NK-92 (cell line): ENCODE measurements around the gene TPPP.
"Not testable (repeated sequence)": the region's sequence is repeated elsewhere in the genome, so short reads cannot be mapped to it uniquely, and the experiment has no call there.

Source experiments
- DNase-seq: peaks from one replicate; lab custom pipeline; 2025; ENCODE audit not compliant: unreplicated experiment; lab: John Stamatoyannopoulos, UW

Gene TPPP

DNA sequence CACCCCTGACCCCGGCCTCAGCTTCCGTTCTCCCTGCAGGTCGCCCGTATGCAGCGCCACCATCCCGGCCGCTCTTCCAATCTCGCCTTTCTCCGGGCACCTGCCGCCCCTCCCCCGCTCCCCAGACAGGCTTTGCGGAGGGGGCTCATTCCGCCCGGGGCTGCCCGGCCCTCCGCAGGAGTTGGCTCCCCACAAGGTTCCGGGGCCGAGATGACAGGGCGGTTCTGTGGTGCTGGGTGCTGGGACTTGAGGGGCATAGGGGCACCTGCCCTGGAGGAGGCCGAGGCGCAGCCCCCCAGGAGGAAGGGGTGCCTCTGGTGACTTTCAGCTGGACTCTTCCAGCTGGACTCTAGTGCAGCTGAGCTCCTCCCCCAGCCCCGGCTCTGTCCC, 885 bp upstream of the TPPP start:
- DNase-seq = not testable (repeated sequence)

DNA sequence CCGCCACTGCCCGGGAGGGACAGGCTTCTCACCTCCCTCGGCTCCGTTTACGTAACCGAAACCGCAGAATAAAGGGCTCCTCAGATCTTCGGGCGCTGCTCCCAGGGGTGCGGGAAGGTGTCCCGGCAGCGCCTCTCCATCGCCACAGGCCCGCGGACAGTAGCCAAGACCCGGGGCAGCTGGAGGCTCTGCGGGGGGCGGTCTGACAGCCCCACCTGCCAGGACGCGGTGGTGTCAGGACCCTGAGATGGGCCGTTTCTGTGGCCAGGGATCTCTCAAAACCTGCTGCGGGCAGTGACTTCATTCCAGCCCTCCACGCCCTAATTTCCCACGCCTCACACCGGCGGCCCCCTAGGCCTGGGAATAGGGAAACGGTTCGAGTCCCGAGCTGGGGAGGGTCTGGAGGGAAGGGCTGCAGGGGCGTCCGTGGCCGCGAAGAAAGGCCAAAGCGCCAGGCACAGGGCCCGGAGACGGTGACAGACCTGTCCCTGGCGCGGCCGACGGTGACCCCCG, 567 bp downstream of the TPPP start:
- DNase-seq = not testable (repeated sequence)

DNA sequence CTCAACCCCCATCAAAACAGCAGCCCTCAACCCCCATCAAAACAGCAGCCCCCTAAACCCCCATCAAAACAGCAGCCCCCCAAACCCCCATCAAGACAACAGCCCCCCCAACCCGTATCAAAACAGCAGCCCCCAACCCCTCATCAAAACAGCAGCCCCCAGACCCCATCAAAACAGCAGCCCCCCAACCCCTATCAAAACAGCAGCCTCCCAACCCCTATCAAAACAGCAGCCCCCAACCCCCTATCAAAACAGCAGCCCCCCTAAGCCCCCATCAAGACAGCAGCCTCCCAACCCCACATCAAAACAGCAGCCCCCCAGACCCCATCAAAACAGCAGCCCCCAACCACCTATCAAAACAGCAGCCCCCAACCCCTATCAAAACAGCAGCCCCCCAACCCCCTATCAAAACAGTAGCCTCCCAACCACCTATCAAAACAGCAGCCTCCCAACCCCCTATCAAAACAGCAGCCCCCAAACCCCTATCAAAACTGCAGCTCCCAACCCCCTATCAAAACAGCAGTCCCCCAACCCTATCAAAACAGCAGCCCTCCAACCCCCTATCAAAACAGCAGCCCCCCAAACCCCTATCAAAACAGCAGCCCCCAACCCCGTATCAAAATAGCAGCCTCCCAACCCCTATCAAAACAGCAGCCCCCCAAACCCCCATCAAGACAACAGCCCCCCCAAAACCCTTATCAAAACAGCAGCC, 1.2 kb downstream of the TPPP start:
- DNase-seq = no peak

DNA sequence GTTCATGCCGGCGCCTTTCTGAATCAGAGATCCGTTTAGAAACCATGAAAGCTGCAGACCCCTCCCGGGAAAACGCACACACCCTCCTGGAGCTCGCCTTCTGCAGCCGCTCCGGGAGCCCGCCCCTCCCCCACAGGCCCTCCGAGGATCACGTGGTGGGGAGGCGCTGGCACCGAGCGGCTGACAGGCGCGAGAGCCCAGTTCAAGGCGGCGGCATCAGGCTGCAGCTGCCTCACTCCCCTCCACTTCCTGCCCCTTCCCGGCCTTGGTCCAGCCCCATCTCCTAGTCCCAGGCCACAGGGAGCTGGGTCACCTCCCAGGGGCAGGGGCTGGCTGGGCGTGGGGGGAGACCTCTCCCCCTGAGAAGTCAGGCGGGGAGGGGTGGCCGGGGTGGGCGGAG, 2.1 kb downstream of the TPPP start:
- DNase-seq = not testable (repeated sequence)

DNA sequence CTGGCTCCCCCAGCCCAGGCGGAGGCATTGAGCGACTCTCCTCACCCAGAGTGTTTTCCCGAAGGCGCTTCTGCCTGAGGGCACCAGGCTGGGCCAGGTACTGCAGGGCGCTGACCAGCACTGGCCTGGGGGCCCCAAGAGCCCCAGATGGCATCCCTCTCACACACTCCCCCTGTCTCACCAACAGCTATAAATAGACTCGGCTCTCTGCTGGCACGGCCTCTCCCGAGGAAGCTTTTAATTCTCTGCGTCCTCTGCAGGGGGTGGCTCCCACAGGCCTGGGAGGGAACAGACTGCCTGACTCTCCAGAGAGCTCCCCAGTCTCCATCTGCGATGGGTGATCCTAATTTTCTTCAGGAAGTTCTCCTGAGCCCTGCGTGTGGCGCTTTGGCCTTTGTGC, 2.9 kb downstream of the TPPP start:
- not testable (repeated sequence) for DNase-seq

DNA sequence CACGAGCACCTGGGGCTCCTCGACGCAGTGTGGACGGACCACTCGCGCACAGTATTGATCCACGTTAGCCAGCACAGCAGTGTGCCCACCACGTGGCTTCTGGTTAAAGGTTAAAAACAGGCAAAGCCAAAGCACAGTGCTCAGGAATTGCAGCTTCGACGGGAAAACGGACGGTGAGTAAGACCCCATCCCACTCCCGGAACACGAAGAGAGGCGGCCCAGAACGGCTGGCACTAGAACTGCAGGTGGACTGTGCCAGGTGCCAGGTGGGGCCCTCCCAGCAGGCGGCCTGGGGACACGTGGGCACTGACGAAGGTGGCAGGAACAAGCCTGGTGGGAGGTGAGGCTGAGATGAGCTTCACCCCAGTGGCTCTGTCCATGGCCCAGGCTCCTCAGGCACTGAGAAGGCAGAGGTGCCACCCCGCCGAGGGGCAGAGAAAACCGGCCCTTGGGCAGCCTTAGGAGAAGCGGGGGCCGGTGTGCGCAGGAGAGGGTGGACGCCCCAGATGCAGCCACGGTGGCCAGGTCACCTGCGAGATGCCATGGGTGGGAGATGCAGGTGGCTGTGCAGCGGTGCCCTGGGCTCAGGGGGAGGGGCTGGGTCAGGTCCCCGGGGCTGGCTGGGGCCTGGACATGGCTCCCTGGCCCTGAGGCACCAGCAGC, 4.7 kb downstream of the TPPP start:
- DNase-seq = not testable (repeated sequence)

DNA sequence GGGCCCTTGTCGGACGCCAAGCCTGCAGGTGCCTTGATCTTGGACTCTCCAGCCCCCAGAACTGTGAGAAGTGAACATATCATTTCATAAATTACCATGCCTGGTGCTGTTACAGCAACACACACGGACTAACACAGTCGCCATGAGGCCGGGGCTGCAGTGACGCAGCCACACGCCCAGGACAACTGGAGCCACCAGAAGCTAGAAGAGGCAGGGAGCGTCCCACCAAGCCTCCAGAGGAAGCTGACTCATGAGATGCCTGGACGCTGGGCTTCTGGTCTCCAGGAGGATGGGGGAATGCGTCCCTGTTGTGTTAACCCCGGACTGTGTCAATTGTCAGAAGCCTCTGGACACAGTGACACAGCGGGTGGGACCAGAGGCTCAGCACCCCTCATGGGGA, 6.2 kb downstream of the TPPP start:
- DNase-seq = not testable (repeated sequence)

DNA sequence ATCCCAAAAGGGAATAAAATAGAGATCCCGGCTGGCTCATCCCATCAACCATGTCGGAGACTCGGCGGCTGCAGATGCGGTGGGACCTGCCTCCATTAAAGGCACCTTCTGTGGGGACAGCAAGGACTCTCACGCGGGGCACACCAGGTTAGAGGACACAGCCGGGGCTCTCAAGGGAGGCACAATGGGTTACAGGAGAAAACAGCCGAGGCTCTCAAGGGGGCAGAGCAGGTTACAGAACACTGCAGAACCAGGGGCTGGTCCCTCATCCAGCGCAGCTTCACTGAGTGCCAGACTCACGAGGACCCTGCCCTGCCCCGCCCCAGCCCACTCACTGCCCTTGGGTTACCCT, 7.0 kb downstream of the TPPP start:
- not testable (repeated sequence) for DNase-seq

DNA sequence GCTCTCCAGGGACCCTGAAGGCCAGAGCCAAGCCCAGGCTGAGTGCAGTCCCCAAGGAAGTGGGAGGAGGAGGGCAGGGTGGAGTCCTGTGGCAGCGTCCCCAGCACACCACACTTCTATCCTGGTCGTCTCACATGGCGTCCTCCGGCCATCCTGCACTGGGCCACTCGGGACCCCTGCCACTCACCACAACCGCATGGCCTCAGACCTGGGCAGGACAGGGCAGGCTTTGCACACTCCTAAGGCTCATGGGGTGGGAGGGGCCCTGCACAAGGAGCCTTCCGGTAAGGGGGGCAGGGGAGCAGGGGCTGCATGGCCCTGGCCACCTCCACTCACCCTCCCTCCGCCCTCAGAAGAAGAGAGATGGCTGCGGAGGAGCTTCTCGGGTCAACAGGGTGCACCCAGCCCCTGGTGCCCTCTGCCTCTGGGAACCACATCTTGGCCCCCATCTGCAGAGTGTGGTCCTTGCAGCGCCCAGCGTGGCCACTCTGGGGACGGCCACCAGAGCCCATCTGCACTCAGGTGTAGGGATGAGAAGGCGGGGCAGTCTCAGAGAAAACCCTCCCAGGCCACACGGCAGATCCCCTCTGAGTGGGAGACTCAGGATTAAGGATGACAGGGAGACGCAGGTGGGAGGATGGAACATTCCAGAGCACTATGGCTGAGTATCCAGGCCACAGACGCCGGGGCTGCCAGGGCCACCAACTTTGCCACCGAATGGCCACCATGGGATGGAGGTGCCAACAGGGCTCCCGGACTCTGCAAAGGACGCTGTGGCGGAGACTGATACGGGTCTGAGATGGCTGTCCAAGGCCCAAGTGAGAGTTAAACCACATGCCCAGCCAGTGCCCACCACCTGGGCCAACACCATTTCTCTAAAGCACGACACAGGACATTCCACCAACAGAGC, 7.6 kb downstream of the TPPP start:
- DNase-seq = no peak

DNA sequence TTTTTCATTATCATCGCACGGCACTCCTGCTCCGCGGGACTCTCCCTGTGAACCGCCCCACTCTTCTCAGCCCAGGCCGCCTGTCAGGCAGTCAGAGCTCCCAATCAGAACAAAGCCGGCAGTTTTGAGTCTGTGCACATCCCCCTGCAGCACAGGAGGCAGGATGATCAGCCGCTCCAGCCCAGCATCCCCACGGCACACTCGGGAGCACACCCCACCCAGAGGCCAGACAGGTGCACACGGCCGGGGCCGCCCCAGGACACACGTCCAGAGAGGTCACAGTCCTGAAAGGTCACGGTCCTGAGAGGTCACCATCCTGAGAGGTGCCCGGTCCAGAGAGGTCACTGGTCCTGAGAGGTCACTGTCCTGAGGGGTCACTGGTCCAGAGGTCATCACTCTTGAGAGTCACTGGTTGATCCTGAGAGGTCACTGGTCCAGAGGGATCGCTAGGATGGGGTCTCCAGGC, 8.4 kb downstream of the TPPP start:
- no peak for DNase-seq

DNA sequence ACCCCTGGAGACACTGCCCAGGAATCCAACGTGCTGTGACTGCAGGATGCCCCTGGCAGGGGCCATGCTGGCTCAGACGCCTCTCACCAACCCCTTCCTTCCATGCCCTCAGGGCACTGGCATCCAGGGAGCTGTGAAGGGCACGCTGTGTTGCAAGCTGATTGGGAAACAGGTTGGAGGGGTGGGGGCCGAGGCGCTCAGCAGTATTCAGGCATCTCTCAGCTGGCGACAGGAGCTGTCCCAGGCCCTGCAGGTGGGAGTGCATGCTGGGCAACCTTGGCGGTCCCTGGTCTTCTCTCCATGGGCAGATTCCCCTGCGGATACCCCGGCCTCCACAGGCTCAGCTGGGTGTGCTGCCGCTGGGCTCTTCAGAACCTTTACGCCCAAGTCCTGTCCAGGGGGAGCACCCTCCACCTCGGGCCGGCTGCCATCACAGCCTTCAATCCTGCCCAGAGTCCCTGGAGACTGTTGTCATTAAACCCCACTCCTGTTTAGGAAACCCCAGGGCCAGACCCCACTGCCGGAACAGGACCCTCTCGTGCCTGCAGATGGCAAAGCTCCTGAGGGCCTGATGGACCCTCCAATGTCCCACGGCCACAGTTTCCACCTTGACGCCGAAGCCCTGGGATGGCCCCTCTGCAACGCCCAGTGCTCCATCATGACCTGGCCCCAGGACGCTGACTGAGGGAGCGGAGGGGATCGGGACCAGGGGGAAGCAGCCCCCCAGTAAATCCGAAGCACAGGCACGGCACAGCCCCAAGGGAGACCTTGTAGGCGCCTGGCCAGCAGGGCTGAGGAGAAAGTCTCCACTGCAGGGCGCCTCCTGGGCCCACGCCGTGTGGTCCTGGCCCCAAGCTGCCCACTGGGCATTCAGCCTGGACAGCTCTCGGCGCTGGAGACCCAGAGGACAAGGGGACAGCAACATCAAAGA, 9.3 kb downstream of the TPPP start:
- DNase-seq = no peak

DNA sequence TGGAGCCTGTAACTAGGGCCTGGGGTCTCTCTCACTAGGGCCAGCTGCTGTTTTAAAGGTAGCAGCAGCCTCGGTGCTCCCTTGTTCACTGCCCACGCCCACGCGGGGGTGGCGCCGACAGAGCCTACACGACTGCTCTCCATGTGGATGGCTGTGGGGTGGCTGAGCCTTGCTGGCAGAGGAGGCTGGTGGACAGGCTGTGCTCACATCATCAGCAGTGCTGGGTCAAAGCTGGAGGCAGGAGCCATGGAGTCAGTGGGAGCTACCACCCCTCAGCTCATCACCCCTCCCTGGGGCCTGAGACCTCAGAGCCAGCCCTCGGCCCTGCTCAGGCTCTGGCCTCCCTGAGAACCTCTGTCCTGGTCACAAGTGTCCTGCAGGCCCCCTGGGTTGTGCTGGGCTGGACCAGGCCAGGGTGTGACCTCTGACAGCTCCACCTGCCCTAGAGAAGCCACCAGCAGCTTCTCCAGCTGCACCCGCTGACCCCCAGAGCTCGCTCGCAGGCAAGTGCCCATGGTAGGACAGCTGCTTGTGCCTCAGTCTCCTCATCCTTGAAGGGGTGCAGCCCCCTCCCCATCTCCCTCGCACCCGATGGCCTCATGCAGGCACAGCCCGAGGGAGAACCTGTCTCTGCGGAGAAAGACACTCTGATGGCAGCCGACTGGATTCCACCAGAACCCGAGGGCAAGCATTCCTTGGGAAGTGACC, 10.3 kb downstream of the TPPP start:
- not testable (repeated sequence) for DNase-seq

DNA sequence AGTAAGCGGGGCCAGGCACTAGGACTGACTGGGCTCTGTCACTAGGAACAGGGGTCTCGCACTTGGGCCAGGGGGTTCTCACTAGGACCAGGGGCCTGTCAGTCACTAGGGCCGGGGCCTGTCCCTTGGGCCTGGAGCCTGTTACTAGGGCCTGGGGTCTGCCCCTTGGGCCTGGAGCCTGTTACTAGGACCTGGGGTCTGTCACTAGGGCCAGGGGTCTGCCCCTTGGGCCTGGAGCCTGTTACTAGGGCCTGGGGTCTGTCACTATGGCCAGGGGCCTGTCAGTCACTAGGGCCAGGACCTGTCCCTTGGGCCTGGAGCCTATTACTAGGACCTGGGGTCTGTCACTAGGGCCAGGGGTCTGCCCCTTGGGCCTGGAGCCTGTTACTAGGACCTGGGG, 10.9 kb downstream of the TPPP start:
- DNase-seq = not testable (repeated sequence)

DNA sequence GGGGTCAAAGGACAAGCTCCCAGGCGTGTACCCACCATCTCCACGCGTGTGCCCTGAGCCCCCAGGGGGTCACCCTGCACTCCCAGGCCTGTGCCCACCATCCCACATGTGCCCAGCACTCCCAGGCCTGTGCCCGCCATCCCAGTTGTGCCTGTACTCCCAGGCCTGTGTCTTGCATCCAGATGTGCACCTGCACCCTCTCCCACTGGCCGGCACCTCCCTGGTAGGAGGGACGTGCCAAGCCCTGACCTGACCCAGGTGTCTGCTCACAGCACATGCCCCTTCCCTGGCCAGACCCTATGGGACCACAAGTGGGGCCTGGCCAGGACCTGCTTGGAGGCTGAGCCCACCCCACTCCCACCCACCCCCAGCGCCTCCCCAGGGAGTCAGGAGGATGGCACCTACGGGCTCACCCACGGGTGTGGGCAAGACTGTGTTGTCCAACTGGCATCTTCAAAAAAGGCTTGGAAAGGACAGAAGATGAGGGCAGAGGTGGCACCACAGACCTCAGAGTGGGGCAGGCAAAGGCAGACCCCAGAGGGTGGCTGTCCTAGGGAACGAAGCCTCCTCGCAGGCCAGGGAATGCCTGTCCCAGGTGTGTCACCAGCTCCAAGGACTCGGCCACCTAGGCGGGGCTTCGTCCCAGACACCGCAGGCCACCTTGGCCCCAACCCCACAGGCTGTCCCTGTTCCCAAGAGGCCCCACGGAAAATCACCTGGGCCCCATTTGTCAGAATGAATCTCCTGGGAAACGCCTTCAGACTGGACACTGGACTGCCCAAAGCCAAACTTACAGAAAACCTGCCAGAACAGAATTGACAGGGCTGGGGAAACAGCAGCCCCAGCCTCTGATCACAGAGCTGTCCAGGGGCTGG, 11.6 kb downstream of the TPPP start:
- DNase-seq = not testable (repeated sequence)

DNA sequence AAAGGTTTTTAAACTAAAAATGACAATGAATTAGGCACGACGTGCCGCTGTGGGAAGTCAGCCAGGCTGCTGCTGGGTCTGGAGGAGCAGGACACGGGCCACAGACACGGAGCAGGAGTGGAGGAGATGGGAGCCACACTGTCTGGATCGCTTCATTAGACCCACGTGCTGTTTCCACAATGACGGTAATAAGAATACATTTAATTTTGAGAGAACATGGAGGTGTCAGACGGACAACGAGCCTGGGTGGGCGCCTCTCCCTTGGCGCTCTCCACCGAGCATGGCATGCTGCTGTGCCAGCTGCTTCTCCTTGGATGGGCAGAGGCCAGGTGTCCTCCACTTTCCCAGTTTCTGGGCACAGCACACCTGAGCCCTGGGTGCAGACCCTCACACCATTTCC, 12.3 kb downstream of the TPPP start:
- not testable (repeated sequence) for DNase-seq

DNA sequence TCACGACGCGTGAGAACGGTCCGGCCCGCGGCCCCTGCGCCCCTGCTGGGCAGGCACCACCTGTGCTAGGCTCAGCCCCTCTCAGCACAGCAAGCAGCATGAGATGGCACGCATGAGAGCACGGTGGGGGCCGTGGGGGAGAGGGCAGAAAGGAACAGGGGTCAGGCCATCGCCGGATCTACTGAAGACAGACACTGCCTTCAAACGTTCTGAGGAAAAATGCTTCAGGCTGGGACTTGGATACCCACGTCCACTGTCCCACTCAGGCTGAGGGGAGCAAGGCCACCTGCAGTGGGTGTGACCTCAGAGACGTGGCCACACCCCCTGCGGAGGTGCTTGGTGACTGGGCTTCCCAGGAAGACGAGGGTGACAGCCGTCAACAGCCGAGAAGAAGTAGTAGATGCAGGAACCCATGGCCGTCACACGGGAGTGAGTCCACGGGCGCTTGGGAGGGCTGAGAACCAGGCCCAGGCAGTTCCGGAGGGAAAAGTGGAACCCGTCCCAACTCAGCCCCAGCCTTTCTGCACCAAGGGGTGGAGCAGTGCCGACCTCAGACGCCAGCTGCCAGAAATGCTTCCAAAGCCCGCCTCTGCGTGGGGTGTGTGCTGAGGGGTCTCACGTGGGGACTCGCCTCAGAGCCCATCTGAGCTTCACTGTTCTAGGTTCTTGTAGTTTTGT, 12.9 kb downstream of the TPPP start:
- DNase-seq = not testable (repeated sequence)

DNA sequence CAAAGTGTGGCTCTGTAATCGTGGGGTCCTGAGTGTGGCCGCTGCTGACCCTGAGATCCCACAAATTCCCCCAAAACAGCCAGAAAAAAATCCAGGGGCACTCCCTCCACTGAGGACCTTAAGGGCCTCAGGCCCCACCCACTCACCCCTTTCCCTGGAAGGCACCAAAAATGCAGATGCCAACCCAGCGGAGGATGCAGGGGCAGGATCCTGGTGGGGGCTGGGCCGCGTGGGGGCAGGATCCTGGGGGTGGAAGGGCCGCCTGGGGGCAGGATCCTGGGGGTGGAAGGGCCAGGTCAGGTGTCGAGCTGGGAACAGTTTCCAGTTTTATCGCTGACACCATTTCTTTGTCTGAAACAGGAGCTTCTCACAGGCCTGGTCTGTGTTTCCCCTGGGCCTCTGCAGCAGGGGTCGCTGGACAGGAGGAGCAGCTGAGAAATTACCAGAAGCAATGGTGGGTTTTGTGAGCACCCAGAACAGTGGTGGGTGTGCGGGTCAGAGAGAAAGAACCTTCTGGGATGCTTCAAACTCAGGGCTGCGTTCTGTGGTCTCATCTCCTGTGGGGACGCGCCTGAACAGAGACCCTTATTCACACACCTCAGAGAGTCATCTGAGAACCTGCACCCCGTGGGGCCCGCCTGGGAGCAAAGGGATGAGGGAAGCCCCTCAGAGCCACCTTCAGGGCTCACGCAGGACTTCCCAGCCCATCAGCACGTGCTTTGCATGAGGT, 13.8 kb downstream of the TPPP start:
- DNase-seq = not testable (repeated sequence)

DNA sequence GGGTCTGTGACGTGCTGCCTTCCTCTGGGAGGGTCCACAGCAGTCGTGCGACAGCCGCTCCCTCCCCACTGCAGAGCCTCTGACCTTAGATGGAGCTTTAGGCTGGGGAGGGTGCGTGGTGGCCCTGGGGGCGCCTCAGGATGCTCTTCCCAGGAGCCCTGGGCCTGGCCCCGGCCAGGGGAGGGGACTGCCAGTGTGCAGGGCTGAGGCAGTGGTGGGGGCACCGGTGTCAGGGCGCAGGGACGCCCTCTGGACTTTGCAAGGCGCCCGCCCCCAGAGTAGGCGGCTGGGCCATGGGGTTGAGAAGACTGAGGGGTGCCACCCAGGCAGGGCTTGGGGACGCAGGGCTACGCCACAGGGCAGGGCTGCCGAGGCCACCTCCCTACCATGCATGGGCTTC, 14.6 kb downstream of the TPPP start:
- DNase-seq = not testable (repeated sequence)
